Tibial nerve (tissue), 4 donors: Measurements from ENCODE around the gene PODXL2.

ENCODE experiments used
- EP300 ChIP-seq, 2 donors: sonication (generic); formaldehyde crosslinking; IDR thresholded peaks; one replicate each; pipeline ENCODE4 v1.6.1; 2017; ENCODE audit warnings: antibody characterized with exemption in 2 of 2, mild to moderate bottlenecking in 1 of 2
- POLR2A ChIP-seq, 2 donors: fragments of 450-650 bp; IDR thresholded peaks; one replicate each; pipeline ENCODE4 v1.6.1; 2017; ENCODE audit warnings: antibody characterized with exemption in 2 of 2, mild to moderate bottlenecking in 2 of 2, moderate library complexity in 2 of 2
- TF ChIP-seq, protein P1 (sequence below), 5 experiments: fragments of 200-600 bp in 3 of 5; fragments of 450-650 bp in 2 of 5; sonication (generic) in 3 of 5; IDR thresholded peaks; one replicate each; pipeline ENCODE4 v1.5.1; 2016 to 2019; ENCODE audit warnings: antibody characterized with exemption in 5 of 5, mild to moderate bottlenecking in 3 of 5, moderate library complexity in 2 of 5

DNA sequence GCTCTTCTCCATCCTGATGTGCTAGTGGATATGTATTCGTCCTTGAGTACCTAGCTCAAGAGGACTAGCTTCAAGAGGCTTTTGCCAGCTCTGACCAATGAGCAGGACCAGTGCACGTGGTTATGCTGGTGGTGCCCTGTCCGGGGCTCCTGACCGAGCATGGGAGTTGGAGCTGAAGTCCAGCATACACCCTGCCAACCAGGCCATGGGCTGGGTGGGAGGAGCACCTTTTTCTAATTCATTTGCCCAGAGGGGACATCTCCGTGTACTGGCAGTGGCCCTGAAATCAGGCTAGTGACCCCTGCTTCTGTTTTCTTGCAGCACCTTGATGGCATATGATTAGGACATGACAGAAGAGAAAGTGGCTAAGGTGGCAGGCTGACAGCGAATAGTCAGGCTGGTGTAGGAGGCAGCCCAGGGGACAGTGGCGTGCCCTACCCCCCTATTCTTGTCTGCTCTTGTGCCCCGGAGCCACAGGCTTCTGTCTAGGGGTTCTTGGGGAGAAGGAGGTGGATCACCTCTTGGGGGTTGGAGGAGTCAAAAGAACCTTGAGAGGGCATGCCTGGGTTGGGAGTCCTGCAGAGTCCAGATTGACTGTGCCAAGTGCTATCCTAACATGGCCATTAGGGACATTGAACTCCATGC lies 16.5 kb downstream of the PODXL2 start:
- TF ChIP-seq, protein P1, sequence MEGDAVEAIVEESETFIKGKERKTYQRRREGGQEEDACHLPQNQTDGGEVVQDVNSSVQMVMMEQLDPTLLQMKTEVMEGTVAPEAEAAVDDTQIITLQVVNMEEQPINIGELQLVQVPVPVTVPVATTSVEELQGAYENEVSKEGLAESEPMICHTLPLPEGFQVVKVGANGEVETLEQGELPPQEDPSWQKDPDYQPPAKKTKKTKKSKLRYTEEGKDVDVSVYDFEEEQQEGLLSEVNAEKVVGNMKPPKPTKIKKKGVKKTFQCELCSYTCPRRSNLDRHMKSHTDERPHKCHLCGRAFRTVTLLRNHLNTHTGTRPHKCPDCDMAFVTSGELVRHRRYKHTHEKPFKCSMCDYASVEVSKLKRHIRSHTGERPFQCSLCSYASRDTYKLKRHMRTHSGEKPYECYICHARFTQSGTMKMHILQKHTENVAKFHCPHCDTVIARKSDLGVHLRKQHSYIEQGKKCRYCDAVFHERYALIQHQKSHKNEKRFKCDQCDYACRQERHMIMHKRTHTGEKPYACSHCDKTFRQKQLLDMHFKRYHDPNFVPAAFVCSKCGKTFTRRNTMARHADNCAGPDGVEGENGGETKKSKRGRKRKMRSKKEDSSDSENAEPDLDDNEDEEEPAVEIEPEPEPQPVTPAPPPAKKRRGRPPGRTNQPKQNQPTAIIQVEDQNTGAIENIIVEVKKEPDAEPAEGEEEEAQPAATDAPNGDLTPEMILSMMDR (IDR thresholded peaks at IDR 0.05) = no peak
- TF ChIP-seq POLR2A (IDR thresholded peaks at IDR 0.05) (no peak), EP300 (IDR thresholded peaks at IDR 0.05) (no peak)
